Tibial nerve (tissue), 4 donors: ENCODE results near the gene SDK2.
A peak's percentile ranks its signal among the peaks of the same experiment; 100 is the strongest.

Experiments
- EP300 ChIP-seq, 2 donors: sonication (generic); formaldehyde crosslinking; IDR thresholded peaks; one replicate each; pipeline ENCODE4 v1.6.1; 2017; ENCODE audit warnings: antibody characterized with exemption in 2 of 2, mild to moderate bottlenecking in 1 of 2
- POLR2A ChIP-seq, 2 donors: fragments of 450-650 bp; IDR thresholded peaks; one replicate each; pipeline ENCODE4 v1.6.1; 2017; ENCODE audit warnings: antibody characterized with exemption in 2 of 2, mild to moderate bottlenecking in 2 of 2, moderate library complexity in 2 of 2
- TF ChIP-seq, protein P1 (sequence below), 5 experiments: fragments of 200-600 bp in 3 of 5; fragments of 450-650 bp in 2 of 5; sonication (generic) in 3 of 5; IDR thresholded peaks; one replicate each; pipeline ENCODE4 v1.5.1; 2016 to 2019; ENCODE audit warnings: antibody characterized with exemption in 5 of 5, mild to moderate bottlenecking in 3 of 5, moderate library complexity in 2 of 5

- TF ChIP-seq, protein P1, sequence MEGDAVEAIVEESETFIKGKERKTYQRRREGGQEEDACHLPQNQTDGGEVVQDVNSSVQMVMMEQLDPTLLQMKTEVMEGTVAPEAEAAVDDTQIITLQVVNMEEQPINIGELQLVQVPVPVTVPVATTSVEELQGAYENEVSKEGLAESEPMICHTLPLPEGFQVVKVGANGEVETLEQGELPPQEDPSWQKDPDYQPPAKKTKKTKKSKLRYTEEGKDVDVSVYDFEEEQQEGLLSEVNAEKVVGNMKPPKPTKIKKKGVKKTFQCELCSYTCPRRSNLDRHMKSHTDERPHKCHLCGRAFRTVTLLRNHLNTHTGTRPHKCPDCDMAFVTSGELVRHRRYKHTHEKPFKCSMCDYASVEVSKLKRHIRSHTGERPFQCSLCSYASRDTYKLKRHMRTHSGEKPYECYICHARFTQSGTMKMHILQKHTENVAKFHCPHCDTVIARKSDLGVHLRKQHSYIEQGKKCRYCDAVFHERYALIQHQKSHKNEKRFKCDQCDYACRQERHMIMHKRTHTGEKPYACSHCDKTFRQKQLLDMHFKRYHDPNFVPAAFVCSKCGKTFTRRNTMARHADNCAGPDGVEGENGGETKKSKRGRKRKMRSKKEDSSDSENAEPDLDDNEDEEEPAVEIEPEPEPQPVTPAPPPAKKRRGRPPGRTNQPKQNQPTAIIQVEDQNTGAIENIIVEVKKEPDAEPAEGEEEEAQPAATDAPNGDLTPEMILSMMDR (IDR thresholded peaks at IDR 0.05): no peak
- TF ChIP-seq POLR2A (IDR thresholded peaks at IDR 0.05) (no peak), EP300 (IDR thresholded peaks at IDR 0.05) (peak in 1 of 2 donors; percentile 10)
Observed at GRCh38 chr17:73284906-73285602, 359.2 kb downstream of the SDK2 start.
